Bronchial epithelial cell (primary cell): ENCODE data around the gene SFMBT1. TPM values are rescaled to one million over a fixed set of nuclear protein-coding genes. Genes with fewer than 3 reads are reported as not detected.

Experiments
- DNase-seq: peaks from one replicate; pipeline ENCODE4 v3.0.0-alpha.2; 2010; ENCODE audit warnings: low read depth
- FAIRE-seq: peaks from 2 replicates; lab custom pipeline; 2011; peaks lifted over from hg19 to GRCh38; lab: Jason Lieb, UNC
- H3K27me3 ChIP-seq: 2 replicates; pipeline ENCODE4 v1.5.1; 2011; ENCODE audit warnings: low read length; ENCODE audit not compliant: control insufficient read depth, insufficient read depth
- H3K36me3 ChIP-seq: 2 replicates; pipeline ENCODE4 v1.5.1; 2011; ENCODE audit warnings: low read length; ENCODE audit not compliant: control insufficient read depth, insufficient read depth
- H3K4me3 ChIP-seq: 2 replicates; pipeline ENCODE4 v1.5.1; 2011; ENCODE audit warnings: mild to moderate bottlenecking, low read depth, low read length, control low read depth
- CTCF ChIP-seq: IDR thresholded peaks from 2 replicates; pipeline ENCODE4 v1.5.1; 2011; ENCODE audit warnings: mild to moderate bottlenecking, moderate library complexity, low read length, control low read depth, inconsistent platforms; ENCODE audit not compliant: insufficient read depth, severe bottlenecking
- total RNA-seq: library from RNA; depleted of rRNA; stranded (reverse); fragments of >200 nt; gene quantifications from 2 replicates; pipeline ENCODE4 v1.2.1, GENCODE V29; 2014

The SFMBT1 gene
- total RNA-seq, 1 donor from 2014 or later: 7.6 TPM

GRCh38 chr3:53005854-53006513 is 39.9 kb downstream of the SFMBT1 start:
- Histone ChIP-seq H3K36me3 (no peaks in the 10 kb centered on the region), H3K27me3 (no peaks in the 10 kb centered on the region), H3K4me3 (no peak overlapping the region)
- TF ChIP-seq CTCF: no peak
- FAIRE-seq (no peak), DNase-seq (no peak)

- DNase-seq (no peak), FAIRE-seq (no peak)
- Histone ChIP-seq H3K27me3 (no peaks in the 10 kb centered on the region), H3K36me3 (no peaks in the 10 kb centered on the region), H3K4me3 (no peak overlapping the region)
- no peak for TF ChIP-seq CTCF
These were observed 40.5 kb downstream of the SFMBT1 start for GRCh38 chr3:53005338-53005737.

GRCh38 chr3:53003320-53003719 is 42.6 kb downstream of the SFMBT1 start:
- Histone ChIP-seq H3K36me3 (no peaks in the 10 kb centered on the region), H3K27me3 (no peaks in the 10 kb centered on the region), H3K4me3 (no peak overlapping the region)
- DNase-seq (no peak), FAIRE-seq (no peak)
- no peak for TF ChIP-seq CTCF

GRCh38 chr3:52998771-52999513 is 46.9 kb downstream of the SFMBT1 start:
- Histone ChIP-seq H3K4me3 (no peak overlapping the region), H3K27me3 (no peaks in the 10 kb centered on the region), H3K36me3 (no peaks in the 10 kb centered on the region)
- no peak for TF ChIP-seq CTCF
- peak; percentile 10 for DNase-seq
- no peak for FAIRE-seq

GRCh38 chr3:52990637-52991036 is 55.2 kb downstream of the SFMBT1 start:
- no peak for FAIRE-seq

More at GRCh38 chr3:52990637-52991036, 55.2 kb downstream of the SFMBT1 start:
- Histone ChIP-seq H3K4me3 (no peak overlapping the region), H3K36me3 (no peaks in the 10 kb centered on the region), H3K27me3 (no peaks in the 10 kb centered on the region)
- TF ChIP-seq CTCF: no peak
- no peak for DNase-seq
